HG03097 (cell line): ENCODE data around the gene FYN.

Experiments
- ATAC-seq: cut with Tn5 transposase; IDR thresholded peaks from one replicate; pipeline ENCODE4 v1.9.1; 2021; ENCODE audit not compliant: unreplicated experiment, low FRiP score

FYN gene

DNA sequence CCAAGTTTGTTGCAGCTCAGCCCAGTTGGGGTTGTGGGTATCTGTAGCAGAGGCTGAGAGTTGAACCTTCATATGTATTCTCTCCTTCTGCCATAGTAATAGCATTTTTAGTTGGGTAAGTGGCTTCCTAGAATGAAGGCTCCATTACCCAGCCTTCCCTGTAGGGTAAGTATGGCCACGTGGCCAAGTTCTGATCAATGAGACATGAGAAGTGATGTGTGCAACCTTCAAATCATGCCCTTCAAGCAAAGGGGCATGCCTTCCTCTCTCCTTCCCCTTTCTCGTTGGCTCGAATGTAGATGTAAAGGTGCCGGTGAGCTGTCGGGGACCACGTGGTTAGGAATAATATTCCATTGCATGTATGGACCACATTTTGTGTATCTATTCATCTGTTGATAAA lies 254.8 kb downstream of the FYN start:
- no peak for ATAC-seq

GRCh38 chr6:111617149-111617548 lies 256.1 kb downstream of the FYN start:
- ATAC-seq, result no peak

DNA sequence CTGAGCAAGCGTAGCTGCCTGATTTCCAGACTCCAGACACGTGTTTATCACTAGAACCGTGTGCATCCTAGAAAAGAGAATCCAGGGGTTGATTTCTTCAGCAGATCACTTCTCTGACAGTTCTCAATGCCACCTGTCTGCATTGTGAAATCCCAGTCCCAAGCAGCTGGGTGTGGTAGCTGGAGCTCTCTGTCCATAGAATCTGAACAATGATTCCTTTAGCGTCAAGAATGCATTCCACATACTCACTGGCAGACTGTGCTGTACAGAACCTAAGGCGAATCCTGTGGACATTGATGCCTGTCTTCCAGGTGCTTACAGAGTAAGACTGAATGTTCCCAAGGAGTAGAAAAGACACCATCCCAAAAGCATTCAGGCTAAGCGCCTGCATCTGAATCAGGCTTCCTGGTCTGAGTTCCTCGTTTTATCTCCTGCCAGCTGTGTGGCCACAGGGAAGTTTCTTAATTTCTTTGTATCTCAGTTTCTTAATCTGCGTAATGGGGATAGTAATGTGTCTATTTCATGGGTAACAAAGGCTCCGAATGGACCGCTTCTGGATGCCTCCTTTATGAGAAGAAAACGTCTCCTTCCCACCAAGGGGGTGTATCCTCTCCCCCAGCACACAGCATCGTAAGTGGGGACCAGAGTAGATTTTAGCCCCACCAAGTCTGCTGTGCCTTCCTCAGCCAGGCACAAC lies 257.2 kb downstream of the FYN start:
- ATAC-seq, result no peak

DNA sequence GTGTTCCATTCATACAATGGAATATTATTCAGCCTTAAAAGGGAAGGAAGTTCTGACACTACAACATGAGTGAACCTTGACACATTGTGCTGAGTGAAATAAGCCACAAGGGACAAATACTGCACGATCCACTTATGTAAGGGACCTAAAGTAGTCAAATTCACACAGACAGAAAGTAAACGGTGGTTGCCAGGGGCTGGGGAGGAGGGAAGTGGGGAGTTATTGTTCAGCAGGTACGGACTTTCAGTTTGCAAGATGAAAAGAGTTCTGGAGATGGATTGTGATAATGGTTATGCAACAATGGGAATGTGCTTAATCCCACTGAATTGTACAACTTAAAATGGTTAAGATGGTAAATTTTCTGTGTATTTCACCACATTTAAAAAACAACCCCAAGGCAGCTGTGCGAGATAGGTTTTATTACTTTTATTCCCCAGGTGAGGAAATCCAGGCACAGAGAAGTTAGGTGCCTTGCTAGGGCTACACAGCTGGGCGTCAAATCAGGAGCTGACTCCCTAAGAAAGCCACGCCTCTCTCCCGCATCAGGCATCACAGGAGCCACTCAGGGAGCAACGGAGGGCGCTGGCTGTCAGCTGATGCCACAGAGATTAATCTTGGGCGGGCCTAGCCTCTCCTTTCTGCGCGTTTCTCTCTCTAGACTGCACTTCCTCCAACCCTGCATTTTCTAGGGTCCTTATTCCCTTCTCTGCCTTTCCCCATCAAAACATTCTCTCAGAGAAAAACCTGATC lies 258.2 kb downstream of the FYN start:
- no peak for ATAC-seq

GRCh38 chr6:111612379-111612778 lies 260.9 kb downstream of the FYN start:
- ATAC-seq, result no peak

GRCh38 chr6:111610548-111611172 lies 262.6 kb downstream of the FYN start:
- ATAC-seq, result no peak
